Measurements from ENCODE around the gene PALM. TPM values are rescaled to one million over a fixed set of nuclear protein-coding genes. Genes with fewer than 3 reads are reported as not detected.

Gene PALM
- polyA plus RNA-seq, 1 donor (not counting 4 experiments of a cell fraction or from before 2014, with no cell fraction given), result not detected

GRCh38 chr19:686589-687297 is 22.0 kb upstream of the PALM start:
- H3K9me3 ChIP-seq (ENCODE audit: control insufficient read depth, low read depth, low read length), result no peaks in the 10 kb centered on the region
- H3K4me1 ChIP-seq (ENCODE audit: control insufficient read depth, extremely low read depth, insufficient read depth, low read length), result no peaks in the 10 kb centered on the region
- H3K27me3 ChIP-seq (ENCODE audit: control insufficient read depth, extremely low read depth, insufficient read depth, low read length), result no peaks in the 10 kb centered on the region
- H3K79me2 ChIP-seq (ENCODE audit: control insufficient read depth, insufficient read depth, low read length), result no peaks in the 10 kb centered on the region
- no peak overlapping the region for H3K4me2 ChIP-seq (ENCODE audit: control insufficient read depth, extremely low read depth, insufficient read depth, low read depth, low read length)
- FAIRE-seq, result no peak
- H2AFZ ChIP-seq (ENCODE audit: control insufficient read depth, low read length), result no peak overlapping the region
- H3K9me1 ChIP-seq (ENCODE audit: control insufficient read depth, extremely low read depth, insufficient read depth, low read length), result no peaks in the 10 kb centered on the region
- no peak overlapping the region for H3K4me3 ChIP-seq (ENCODE audit: control insufficient read depth in 2 of 3, extremely low read depth in 1 of 3, insufficient read depth in 2 of 3, low read depth in 1 of 3, low read length in 3 of 3)
- no peak for DNase-seq (ENCODE audit: low read depth, low spot score)
- peaks cover 2 to 4% of the 10 kb centered on the region in 2 experiments for H3K36me3 ChIP-seq (ENCODE audit: control insufficient read depth in 2 of 2, extremely low read depth in 1 of 2, insufficient read depth in 2 of 2, low read length in 2 of 2)
- peaks cover 3% of the 10 kb centered on the region for H4K20me1 ChIP-seq (ENCODE audit: control insufficient read depth, extremely low read depth, insufficient read depth, low read length)
- dilution Hi-C loops (cut with MboI; ENCODE audit: extremely low pct_ligation_motif_present, low sequenced_read_pairs), result no loop called here
- TF ChIP-seq EZH2 (IDR thresholded peaks at IDR 0.05; ENCODE audit: low read length) (no peak), CTCF (optimal IDR thresholded peaks at IDR 0.05 in 1 of 3, IDR thresholded peaks at IDR 0.05 in 1 of 3, conservative IDR thresholded peaks at IDR 0.05 in 1 of 3; ENCODE audit: extremely low read depth in 1 of 3, insufficient read depth in 2 of 3, low read length in 3 of 3) (no peak)
- H3K27ac ChIP-seq (ENCODE audit: control insufficient read depth, insufficient read depth, low read length), result no peak overlapping the region
- no peak overlapping the region for H3K9ac ChIP-seq (ENCODE audit: control insufficient read depth, extremely low read depth, insufficient read depth, low read length)

- no peaks in the 10 kb centered on the region for H4K20me1 ChIP-seq (ENCODE audit: control insufficient read depth, extremely low read depth, insufficient read depth, low read length)
- H3K9me1 ChIP-seq (ENCODE audit: control insufficient read depth, extremely low read depth, insufficient read depth, low read length), result no peaks in the 10 kb centered on the region
- FAIRE-seq (no peak), DNase-seq (ENCODE audit: low read depth, low spot score) (no peak)
- H3K4me1 ChIP-seq (ENCODE audit: control insufficient read depth, extremely low read depth, insufficient read depth, low read length), result no peaks in the 10 kb centered on the region
- dilution Hi-C loops (cut with MboI; ENCODE audit: extremely low pct_ligation_motif_present, low sequenced_read_pairs), result no loop called here
- H2AFZ ChIP-seq (ENCODE audit: control insufficient read depth, low read length), result no peak overlapping the region
- no peak overlapping the region for H3K4me2 ChIP-seq (ENCODE audit: control insufficient read depth, extremely low read depth, insufficient read depth, low read depth, low read length)
- no peaks in the 10 kb centered on the region for H3K9me3 ChIP-seq (ENCODE audit: control insufficient read depth, low read depth, low read length)
- H3K4me3 ChIP-seq (ENCODE audit: control insufficient read depth in 2 of 3, extremely low read depth in 1 of 3, insufficient read depth in 2 of 3, low read depth in 1 of 3, low read length in 3 of 3), result no peak overlapping the region
- no peaks in the 10 kb centered on the region for H3K36me3 ChIP-seq (ENCODE audit: control insufficient read depth in 2 of 2, extremely low read depth in 1 of 2, insufficient read depth in 2 of 2, low read length in 2 of 2)
- TF ChIP-seq CTCF (optimal IDR thresholded peaks at IDR 0.05 in 1 of 3, IDR thresholded peaks at IDR 0.05 in 1 of 3, conservative IDR thresholded peaks at IDR 0.05 in 1 of 3; ENCODE audit: extremely low read depth in 1 of 3, insufficient read depth in 2 of 3, low read length in 3 of 3) (no peak), EZH2 (IDR thresholded peaks at IDR 0.05; ENCODE audit: low read length) (no peak)
- no peak overlapping the region for H3K9ac ChIP-seq (ENCODE audit: control insufficient read depth, extremely low read depth, insufficient read depth, low read length)
- no peaks in the 10 kb centered on the region for H3K27me3 ChIP-seq (ENCODE audit: control insufficient read depth, extremely low read depth, insufficient read depth, low read length)
- no peak overlapping the region for H3K27ac ChIP-seq (ENCODE audit: control insufficient read depth, insufficient read depth, low read length)
- no peaks in the 10 kb centered on the region for H3K79me2 ChIP-seq (ENCODE audit: control insufficient read depth, insufficient read depth, low read length)
These were observed 21.1 kb upstream of the PALM start for GRCh38 chr19:687569-688166.
